ENCODE results near the gene POC1A. TPM values are rescaled to one million over a fixed set of nuclear protein-coding genes. Genes with fewer than 3 reads are reported as not detected.

Gene POC1A
- polyA plus RNA-seq, 1 of the 3 experiments (the other 2 are of a cell fraction): 11.7 TPM

- peaks cover 28 to 34% of the 10 kb centered on the region in 2 experiments; a peak in 3 of 4 replicates for H3K4me1 ChIP-seq (ENCODE audit: control insufficient read depth in 1 of 2, insufficient read depth in 2 of 2, low read depth in 1 of 2, low read length in 1 of 2)
- TF ChIP-seq MEF2A (IDR thresholded peaks at IDR 0.05; ENCODE audit: borderline replicate concordance, low read depth) (no peak), TAF1 (IDR thresholded peaks at IDR 0.05; ENCODE audit: borderline replicate concordance, low read depth, low read length) (no peak), ELF1 (IDR thresholded peaks at IDR 0.05) (no peak), RCOR1 (IDR thresholded peaks at IDR 0.05; ENCODE audit: low read length) (no peak), NFIC (IDR thresholded peaks at IDR 0.05; ENCODE audit: borderline replicate concordance) (no peak), NRF1 (IDR thresholded peaks at IDR 0.05; ENCODE audit: low read depth, low read length) (no peak), POLR2AphosphoS5 (IDR thresholded peaks at IDR 0.05; ENCODE audit: low read depth, low read length) (no peak), TEAD4 (IDR thresholded peaks at IDR 0.05; ENCODE audit: borderline replicate concordance, insufficient read depth) (no peak), EZH2phosphoT487 (IDR thresholded peaks at IDR 0.05; ENCODE audit: borderline replicate concordance, low read depth) (no peak), GABPA (IDR thresholded peaks at IDR 0.05; ENCODE audit: low read depth) (no peak), YY1 (IDR thresholded peaks at IDR 0.05; ENCODE audit: low read depth) (no peak), JUND (IDR thresholded peaks at IDR 0.05) (peak; percentile 51; the same call in 1 of the 2 replicates), FOSL2 (IDR thresholded peaks at IDR 0.05; ENCODE audit: borderline replicate concordance, low read depth) (peak; percentile 53)
- no peaks in the 10 kb centered on the region; the same call in 1 of the 2 replicates for H3K79me2 ChIP-seq (ENCODE audit: insufficient read depth)
- H3K9me2 ChIP-seq: no peaks in the 10 kb centered on the region
- H3K27me3 ChIP-seq (ENCODE audit: insufficient read depth): no peaks in the 10 kb centered on the region
- H3K4me3 ChIP-seq (ENCODE audit: low read depth in 2 of 2, low read length in 1 of 2): no peak overlapping the region
- H3K9ac ChIP-seq: no peak overlapping the region; the same call in 1 of the 2 replicates
- DNase-seq: no peak
- no peak overlapping the region for H2AFZ ChIP-seq (ENCODE audit: low read depth)
- no peak overlapping the region for H3K4me2 ChIP-seq
- H4K20me1 ChIP-seq (ENCODE audit: insufficient read depth): no peaks in the 10 kb centered on the region
- peaks cover 8% of the 10 kb centered on the region for H3F3A ChIP-seq (replicated peaks; ENCODE audit: insufficient read depth)
- no peaks in the 10 kb centered on the region for H3K9me3 ChIP-seq
- ChIA-PET CTCF (interaction anchor here (1.0 to 1.8 kb wide), 4 partner anchors 17 to 90 kb away, joined by 3 to 4 read pairs (median 4); partner anchors contain the start of gene DUSP7), POLR2A (no interaction called here)
- peak overlapping the region in 1 of 2 experiments; percentile 47; a peak in 2 of 4 replicates for H3K27ac ChIP-seq (ENCODE audit: low read depth in 2 of 2, low read length in 1 of 2)
- H3K36me3 ChIP-seq (replicated peaks in 1 of 2; ENCODE audit: control insufficient read depth in 1 of 2, insufficient read depth in 2 of 2, low read length in 1 of 2): no peaks in the 10 kb centered on the region
- WGBS (ENCODE audit: low lambda C conversion rate): 100% methylated on average over 3 of the region's 7 CpGs
Observed at GRCh38 chr3:52093756-52094545, 60.3 kb downstream of the POC1A start.

GRCh38 chr3:52092891-52093290, 61.3 kb downstream of the POC1A start:
- no peak overlapping the region for H3K4me3 ChIP-seq (ENCODE audit: low read depth in 2 of 2, low read length in 1 of 2)
- no peaks in the 10 kb centered on the region for H3K36me3 ChIP-seq (replicated peaks in 1 of 2; ENCODE audit: control insufficient read depth in 1 of 2, insufficient read depth in 2 of 2, low read length in 1 of 2)
- peaks cover 8% of the 10 kb centered on the region for H3F3A ChIP-seq (replicated peaks; ENCODE audit: insufficient read depth)
- no peaks in the 10 kb centered on the region for H4K20me1 ChIP-seq (ENCODE audit: insufficient read depth)
- no peak overlapping the region for H3K27ac ChIP-seq (ENCODE audit: low read depth in 2 of 2, low read length in 1 of 2)
- POLR2A ChIA-PET: no interaction called here
- no peak for DNase-seq
- no peaks in the 10 kb centered on the region; the same call in 1 of the 2 replicates for H3K79me2 ChIP-seq (ENCODE audit: insufficient read depth)
- CTCF ChIA-PET: interaction anchor here (1.1 to 2.7 kb wide), 3 partner anchors 30 to 89 kb away, joined by 3 to 9 read pairs (median 4); partner anchors contain the start of gene DUSP7
- no peaks in the 10 kb centered on the region for H3K27me3 ChIP-seq (ENCODE audit: insufficient read depth)
- no peak overlapping the region for H3K9ac ChIP-seq
- H3K9me3 ChIP-seq: no peaks in the 10 kb centered on the region
- 89% methylated on average over 4 of the region's 7 CpGs for WGBS (ENCODE audit: low lambda C conversion rate)
- H2AFZ ChIP-seq (ENCODE audit: low read depth): no peak overlapping the region
- no peaks in the 10 kb centered on the region for H3K9me2 ChIP-seq
- no peak overlapping the region for H3K4me2 ChIP-seq
- H3K4me1 ChIP-seq (ENCODE audit: control insufficient read depth in 1 of 2, insufficient read depth in 2 of 2, low read depth in 1 of 2, low read length in 1 of 2): peaks cover 28 to 43% of the 10 kb centered on the region in 2 experiments
- TF ChIP-seq CTCF (IDR thresholded peaks at IDR 0.05): no peak
- TF ChIP-seq RAD21 (IDR thresholded peaks at IDR 0.05; ENCODE audit: low read length): no peak
- TF ChIP-seq GATA2 (CRISPR knock-in tag; IDR thresholded peaks at IDR 0.05): no peak
- no peak for TF ChIP-seq TEAD4 (IDR thresholded peaks at IDR 0.05; ENCODE audit: borderline replicate concordance, insufficient read depth)
- TF ChIP-seq TCF12 (IDR thresholded peaks at IDR 0.05): no peak
- no peak for TF ChIP-seq POLR2AphosphoS5 (IDR thresholded peaks at IDR 0.05; ENCODE audit: low read depth, low read length)
- no peak for TF ChIP-seq NFIC (IDR thresholded peaks at IDR 0.05; ENCODE audit: borderline replicate concordance)
- no peak for TF ChIP-seq FOXJ3 (CRISPR knock-in tag; IDR thresholded peaks at IDR 0.05)
- TF ChIP-seq EZH2phosphoT487 (IDR thresholded peaks at IDR 0.05; ENCODE audit: borderline replicate concordance, low read depth): no peak
- TF ChIP-seq USF2 (IDR thresholded peaks at IDR 0.05; ENCODE audit: borderline replicate concordance, low read depth, low read length): no peak
- no peak for TF ChIP-seq IRF3 (IDR thresholded peaks at IDR 0.05; ENCODE audit: low read depth, low read length)
- TF ChIP-seq SMC3 (IDR thresholded peaks at IDR 0.05; ENCODE audit: low read depth, low read length): no peak
- no peak for TF ChIP-seq NRF1 (IDR thresholded peaks at IDR 0.05; ENCODE audit: low read depth, low read length)
- TF ChIP-seq FOSL2 (IDR thresholded peaks at IDR 0.05; ENCODE audit: borderline replicate concordance, low read depth): no peak
- no peak for TF ChIP-seq SIN3A (IDR thresholded peaks at IDR 0.05; ENCODE audit: borderline replicate concordance, low read depth, low read length)
- TF ChIP-seq RCOR1 (IDR thresholded peaks at IDR 0.05; ENCODE audit: low read length): no peak
